Activated CD4-positive, CD25-positive, alpha-beta regulatory T cell treated with anti-CD3 and anti-CD28 coated beads, Interleukin-2, amount 50 U/mL, for 72 hours (primary cell): ENCODE results near the gene POLR1G.
"Not testable (repeated sequence)": the region's sequence is repeated elsewhere in the genome, so short reads cannot be mapped to it uniquely, and the experiment has no call there.

Experiments used
- DNase-seq: peaks from one replicate; pipeline ENCODE4 v3.0.0; 2021

Gene POLR1G

DNA sequence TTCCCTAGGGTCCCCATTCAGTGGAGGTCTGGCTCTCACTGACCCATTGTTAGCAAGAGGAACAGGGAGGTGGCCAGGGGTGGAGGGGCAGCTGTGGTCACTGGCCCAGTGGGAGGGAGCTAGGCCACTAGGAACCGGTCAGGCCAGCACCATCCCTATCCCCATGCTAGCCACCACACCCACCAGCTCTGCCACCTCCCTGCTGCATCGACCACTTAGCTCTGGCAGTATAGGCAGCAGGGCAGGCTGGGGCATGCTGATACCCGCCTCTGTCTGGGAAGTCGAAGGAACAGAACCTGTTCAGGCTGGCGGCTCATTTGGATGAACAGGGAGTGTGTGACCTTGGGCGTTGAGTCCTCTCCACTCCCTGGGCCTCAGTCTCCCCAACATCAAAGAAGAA, 6.3 kb upstream of the POLR1G start:
- no peak for DNase-seq

DNA sequence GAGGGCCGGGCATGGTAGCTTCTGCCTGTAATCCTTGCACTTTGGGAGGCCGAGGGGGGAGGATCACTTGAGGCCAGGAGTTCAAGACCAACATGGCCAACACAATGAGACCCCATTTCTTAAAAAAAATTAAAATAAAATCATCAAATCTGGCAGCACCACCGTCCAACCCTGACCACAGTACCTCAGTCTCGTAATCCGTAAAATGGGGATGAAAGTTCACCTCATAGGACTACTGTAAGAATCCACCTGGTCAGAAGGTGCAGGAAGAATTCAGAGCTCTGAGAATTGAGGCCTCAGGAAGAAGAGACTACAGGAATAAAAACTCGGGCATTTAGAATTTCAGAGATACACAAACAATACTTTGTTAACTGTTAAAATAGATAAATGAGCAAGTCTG, 4.6 kb upstream of the POLR1G start:
- no peak for DNase-seq

DNA sequence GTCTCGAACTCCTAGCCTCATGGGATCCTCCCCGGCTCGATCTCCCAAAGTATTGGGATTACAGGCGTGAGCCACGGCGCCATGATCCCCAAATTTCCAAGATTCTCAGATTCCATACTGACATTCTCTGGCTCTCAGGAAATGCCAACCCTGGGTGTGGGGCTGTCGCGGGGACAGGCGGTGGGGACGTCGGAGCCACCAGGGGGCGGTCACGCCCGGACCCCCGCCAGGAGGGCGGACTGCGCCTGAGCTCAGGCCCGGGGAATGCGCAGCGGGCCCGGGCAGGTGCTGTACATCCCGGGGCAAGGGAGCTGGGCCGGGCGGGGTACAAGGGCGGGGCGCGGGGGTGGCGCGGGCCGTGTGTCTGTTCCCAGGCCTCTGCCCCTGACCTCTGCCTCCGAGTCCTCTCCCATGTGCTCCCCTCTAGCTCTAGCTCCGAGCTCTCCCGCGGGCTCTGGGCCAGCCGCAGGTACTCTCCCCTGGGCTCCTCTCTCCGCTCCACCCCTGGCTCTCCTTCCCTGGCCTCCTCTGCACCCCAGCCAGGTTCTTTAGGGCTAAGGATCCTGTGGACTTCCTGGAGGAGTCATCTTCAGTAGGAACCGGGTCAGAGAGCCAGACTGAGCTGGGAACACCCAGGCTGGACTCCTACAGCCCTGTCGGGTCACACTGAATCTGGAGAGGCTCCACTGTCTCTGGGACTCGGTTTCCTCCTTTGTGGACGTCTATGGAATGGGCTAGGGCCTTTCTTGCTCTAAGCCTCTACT, 4.0 kb upstream of the POLR1G start:
- no peak for DNase-seq

DNA sequence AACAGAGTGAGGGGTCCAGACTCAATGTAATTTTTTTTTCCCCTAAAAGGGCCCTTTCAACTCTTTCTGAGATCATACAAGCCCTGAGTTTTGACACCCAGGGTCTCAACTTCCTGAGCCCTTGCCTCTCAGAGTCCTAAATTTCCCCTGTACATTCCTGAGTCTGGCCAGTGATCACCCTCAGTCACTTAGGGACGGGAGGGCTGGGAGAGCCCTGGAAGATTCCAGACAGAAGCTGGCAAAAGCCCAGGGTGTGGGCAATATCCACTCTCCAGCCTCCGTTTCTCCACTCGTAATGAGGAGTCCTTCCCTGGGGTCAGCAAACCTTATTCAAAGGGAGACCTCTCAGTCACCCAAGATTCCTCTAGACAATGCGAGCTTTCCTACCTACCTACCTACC, 3.2 kb upstream of the POLR1G start:
- no peak for DNase-seq

DNA sequence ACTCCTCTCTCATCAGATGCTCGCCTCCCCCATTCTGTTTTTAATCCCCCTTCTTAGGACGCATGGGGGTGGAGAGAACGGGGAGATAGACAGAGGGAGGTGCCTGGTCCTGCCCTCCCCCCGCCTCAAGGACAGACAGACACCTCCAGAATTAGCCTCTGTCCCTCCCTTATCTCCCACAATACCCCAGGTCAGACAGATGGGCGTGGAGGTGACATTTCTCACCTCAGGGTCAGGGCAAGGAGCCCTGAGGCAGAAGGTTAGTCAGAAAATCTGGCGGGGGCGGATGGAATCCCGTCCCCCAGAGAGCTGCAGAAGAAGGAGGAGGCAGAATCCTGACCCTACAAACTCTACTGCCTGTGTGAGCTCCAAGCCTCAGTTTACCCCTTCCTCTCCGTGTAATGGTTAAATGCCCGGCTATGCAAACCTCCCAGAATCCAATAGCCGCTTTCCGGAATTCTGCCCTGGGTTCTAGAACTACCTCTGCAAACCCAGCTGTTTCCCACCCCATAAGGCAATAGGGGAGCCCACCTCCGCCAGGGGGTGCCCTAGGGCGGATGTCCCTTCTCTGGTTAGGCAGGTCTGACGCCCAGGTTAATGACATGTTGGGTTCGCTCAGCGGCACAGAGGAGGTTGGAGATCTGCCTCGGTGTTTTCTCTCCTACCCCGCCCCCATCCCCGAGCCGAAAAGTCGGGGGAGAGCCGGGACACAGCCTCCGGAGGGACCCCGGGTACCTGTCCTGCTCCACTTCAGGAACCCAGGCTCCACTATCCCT, 2.5 kb upstream of the POLR1G start:
- peak; percentile 56 for DNase-seq

DNA sequence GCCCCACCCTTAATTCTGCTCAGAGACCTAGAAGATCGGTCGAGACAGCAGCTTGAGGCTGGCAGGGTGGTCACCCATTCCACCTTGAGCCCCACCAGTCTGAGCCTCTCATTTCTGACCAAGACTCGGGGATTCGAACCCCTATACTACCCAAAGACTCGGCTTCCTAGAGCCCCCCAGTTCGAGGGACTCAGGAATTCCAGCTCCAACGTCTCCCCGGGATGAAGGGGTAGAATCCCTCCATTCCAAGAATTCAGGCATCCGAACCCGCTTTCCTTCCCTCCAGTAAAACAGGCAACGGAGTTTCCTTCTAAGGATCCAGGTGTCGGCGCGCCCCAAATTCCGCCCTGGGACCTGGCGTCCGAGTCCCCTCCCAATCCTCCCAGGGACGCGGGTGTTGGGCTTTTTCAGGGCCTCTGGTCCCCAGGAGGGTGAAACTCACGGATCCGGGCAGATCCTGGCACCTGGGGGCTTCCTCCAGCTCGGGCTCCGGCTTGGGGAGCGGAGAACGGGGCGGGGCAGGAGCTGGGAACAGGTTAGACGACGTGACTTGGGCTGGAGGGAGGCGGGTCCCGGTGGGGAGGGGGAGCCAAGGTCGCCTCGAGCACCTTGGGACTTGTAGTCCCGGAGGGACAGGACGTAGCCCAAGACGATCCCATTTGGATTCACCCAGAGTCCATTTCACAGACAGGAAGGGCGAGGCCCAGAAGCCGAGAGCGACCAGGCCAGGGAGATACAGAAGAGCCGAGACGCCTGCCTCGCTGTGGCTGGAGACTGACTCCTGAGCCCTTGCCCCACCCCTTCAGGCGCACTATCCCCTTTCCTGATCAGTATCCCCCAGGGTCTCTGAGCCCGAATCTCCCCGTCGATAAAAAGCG, 1.6 kb upstream of the POLR1G start, which contains the start of gene PPP1R13L:
PPP1R13L (minus strand) TSS at position 513 of the 878 bp plus-strand sequence. CDS start 6,751 bp downstream, outside the sequence.
- DNase-seq = peak; percentile 51

DNA sequence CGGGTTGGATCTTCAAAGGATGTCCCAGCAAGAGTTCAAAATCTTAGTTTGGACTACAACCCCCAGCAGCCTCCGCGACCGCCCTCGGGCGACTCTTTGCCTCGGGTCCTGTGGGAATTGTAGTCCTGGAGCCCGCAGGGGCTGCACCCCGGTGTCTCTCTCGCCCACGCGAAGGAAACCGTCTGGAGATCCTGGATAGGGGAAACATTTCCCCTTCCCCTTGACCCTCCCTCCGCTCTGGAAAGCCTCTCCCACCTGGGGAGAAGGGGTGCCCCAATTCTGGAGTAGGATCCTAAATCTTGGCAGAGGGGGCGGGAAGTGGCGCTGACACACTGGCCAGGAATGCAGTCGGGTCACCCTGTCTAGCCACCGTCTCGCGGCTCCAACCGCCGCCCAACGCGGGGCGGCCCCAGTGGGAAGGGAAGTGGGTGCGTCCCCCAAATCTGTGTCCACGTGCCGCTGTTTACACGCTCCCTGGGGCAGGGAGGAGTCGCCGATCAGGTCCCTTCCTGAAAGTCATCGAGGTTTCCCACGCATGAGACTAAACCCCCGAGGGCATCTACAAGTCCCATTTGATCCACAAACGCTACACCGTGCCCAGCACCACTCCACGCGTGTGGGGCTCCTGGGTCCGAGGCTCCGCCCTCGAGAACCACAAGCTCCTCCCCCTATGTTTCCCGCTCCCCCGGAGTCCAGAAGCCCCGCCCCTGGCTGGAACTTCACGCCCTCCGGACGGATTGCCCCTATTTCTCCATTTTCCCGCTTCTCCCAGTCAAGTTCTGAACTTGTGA, 814 bp upstream of the POLR1G start:
- peak; percentile 71 for DNase-seq

DNA sequence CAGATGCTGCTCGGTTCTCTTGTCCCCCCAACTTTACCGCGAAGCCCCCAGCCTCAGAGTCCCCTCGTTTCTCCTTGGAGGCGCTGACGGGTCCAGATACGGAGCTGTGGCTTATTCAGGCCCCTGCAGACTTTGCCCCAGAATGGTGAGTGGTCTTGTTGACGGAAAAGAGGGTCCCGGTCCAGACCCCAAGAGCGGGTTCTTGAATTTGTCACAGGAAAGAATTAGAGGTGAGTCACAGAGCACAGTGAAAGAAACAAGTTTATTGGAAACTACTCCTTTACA, 589 bp downstream of the POLR1G start:
- DNase-seq = no peak

DNA sequence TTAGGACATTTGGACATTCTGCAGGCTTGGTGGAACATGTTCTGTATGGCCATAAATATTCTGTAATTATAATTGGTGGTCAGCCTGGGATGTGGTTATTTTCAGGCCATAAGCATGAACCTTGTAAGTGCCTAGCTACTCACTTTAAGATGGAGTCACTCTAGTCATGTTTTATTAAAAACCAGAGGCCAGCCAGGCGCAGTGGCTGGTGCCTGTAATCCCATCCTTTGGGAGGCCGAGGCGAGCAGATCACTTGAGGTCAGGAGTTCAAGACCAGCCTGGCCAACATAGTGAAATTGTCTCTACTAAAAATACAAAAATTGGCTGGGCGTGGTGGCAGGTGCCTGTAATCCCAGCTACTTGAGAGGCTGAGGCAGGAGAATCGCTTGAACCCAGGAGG, 1.1 kb downstream of the POLR1G start:
- not testable (repeated sequence) for DNase-seq

DNA sequence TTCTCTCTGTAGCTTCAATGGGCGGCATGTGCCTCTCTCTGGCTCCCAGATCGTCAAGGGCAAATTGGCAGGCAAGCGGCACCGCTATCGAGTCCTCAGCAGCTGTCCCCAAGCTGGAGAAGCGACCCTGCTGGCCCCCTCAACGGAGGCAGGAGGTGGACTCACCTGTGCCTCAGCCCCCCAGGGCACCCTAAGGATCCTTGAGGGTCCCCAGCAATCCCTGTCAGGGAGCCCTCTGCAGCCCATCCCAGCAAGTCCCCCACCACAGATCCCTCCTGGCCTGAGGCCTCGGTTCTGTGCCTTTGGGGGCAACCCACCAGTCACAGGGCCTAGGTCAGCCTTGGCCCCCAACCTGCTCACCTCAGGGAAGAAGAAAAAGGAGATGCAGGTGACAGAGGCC, 1.7 kb downstream of the POLR1G start:
- no peak for DNase-seq

DNA sequence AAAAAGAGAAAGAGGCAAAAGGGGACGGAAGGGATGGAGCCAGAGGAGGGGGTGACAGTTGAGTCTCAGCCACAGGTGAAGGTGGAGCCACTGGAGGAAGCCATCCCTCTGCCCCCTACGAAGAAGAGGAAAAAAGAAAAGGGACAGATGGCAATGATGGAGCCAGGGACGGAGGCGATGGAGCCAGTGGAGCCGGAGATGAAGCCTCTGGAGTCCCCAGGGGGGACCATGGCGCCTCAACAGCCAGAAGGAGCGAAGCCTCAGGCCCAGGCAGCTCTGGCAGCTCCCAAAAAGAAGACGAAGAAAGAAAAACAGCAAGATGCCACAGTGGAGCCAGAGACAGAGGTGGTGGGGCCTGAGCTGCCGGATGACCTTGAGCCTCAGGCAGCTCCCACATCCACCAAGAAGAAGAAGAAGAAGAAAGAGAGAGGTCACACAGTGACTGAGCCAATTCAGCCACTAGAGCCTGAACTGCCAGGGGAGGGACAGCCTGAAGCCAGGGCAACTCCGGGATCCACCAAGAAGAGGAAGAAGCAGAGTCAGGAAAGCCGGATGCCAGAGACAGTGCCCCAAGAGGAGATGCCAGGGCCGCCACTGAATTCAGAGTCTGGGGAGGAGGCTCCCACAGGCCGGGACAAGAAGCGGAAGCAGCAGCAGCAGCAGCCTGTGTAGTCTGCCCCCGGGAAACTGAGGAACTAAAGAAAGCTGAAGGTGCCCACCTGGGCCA, 2.5 kb downstream of the POLR1G start:
- DNase-seq = no peak

DNA sequence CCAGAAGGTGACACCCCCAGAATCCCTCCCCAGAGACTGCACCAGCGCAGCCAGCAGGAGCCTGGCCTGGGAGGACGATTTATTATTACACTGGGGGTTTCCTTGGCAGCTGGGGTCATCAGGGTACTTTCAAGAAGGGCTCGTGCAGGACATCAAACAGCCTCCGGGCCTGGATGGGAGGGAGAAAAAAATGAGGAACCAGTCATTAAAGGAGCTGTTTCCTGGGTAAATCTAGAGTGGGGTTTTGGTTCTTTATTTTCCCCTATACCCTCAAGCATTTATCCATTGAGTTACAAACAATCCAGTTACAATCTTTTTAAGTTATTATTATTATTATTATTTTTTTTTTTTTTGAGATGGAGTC, 3.1 kb downstream of the POLR1G start:
- DNase-seq = no peak

DNA sequence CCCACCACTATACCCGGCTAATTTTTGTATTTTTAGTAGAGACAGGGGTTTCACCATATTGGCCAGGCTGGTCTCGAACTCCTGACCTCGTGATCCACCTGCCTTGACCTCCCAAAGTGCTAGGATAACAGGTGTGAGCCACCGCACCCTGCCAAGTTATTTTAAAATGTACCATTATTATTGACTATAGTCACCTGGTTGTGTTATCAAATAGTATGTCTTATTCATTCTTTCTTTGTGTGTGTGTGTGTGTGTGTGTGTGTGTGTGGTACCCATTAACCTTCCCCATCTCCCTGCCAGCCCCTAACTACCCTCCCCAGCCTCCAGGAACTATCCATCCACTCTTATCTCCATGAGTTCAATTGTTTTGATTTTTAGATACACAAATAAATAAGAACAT, 3.9 kb downstream of the POLR1G start:
- DNase-seq = not testable (repeated sequence)

DNA sequence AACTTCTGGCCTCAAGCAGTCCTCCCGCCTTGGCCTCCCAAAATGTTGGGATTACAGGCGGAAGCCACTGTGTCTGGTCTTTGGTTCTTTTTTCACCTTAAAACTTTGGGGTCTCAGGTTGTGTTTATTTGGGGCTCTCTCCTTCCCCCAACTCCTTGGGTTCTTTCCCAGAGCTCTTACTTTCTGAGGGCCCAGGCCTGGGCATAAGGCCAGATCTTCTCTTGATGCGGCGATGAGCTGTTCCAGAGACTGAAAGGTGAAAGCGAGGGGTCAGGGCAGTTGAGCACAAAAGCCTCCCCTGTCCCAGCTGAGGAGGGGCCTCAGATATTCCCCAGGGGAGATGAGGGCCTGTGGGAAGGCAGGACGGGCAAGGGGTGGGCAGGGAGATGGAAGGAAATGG, 7.1 kb downstream of the POLR1G start:
- no peak for DNase-seq

DNA sequence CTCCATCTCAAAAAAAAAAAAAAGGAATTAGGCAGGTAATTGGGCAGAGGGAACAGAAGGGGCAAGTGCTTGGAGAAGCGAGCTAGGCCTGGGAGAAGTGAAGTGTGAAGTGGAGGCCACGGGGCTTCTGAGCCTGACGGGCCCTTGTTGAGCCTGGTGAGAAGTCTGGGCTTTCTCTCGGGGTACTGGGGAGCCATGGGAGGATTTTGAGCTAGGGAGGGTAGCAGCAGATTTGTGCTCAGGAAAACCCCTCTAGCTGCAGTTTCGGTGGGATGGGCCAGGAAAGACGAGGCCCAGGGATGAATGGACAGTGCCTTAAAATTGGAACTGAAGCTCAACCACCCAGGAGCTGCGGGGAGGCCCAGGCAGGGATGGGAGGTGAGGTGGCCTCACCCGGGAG, 8.0 kb downstream of the POLR1G start:
- DNase-seq = no peak

DNA sequence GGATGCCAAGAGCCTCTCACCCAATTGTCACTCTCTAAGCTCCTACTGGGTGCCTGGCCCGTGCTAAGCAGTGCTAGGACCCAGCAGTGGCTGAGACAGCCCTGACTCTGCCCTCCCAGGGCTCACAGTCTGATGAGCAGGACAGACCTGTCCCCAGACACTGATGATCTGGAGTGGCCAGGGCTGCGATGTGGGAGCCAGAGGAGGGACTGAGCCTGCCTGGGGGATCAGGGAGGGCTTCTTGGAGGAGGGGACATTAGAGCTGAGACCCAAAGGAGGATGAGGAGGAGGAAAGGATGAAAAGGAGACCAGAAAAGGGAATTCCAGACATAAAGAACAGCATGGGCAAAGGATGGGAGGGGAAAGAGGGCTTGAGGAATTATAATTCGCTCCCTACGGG, 10.7 kb downstream of the POLR1G start:
- no peak for DNase-seq

DNA sequence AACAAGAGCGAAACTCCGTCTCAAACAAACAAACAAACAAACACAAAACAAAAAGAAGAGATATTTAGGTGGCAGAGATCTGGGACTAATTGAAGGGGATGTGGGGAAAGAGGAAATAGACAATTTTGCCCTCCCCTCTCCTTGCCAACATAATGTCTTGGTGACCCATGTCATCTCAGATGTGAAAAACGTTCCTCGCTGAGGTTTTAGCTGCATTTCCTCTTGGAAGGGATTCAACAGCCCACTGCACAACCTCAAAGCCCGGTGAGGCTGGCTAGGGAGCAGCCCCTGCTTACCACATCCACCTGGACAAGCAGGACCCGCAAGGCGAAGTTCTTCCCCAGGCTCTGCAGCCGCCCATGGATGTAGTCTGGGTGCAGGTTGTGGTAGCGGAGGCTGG, 12.4 kb downstream of the POLR1G start:
- DNase-seq = no peak

DNA sequence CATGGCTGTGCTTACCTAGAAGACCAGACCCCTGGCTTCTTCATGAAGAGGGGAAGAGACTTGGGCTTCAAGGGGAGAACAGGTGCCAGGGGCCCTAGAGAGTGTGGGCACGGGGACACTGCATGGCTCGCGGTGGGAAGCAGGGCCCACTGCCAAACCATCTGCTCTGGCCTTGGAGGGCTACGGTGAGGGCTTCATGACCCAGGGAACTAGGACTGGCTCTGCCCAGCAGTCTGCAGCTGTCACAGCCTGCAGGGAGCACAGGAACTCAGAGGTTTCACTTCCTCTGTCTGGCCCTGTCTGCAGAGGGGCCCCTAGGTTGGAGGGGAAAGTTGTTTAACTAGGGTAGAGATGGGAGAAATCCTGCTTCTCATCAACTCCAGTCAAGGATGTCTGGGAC, 13.0 kb downstream of the POLR1G start:
- DNase-seq = no peak

DNA sequence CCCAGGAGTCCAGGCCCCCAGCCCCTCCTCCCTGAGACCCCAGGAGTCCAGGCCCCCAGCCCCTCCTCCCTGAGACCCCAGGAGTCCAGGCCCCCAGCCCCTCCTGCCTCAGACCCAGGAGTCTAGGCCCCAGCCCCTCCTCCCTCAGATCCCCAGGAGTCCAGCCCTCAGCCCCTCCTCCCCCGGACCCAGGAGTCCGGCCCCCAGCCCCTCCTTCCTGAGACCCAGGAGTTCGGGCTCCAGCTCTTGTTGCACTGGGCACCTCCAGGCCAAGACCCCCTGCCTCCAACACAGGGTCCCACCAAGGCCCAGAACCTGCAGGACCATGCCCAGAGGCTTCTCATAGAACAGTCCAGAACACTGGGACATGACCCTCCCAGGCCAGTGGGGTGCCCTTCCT, 13.5 kb downstream of the POLR1G start:
- DNase-seq = no peak

DNA sequence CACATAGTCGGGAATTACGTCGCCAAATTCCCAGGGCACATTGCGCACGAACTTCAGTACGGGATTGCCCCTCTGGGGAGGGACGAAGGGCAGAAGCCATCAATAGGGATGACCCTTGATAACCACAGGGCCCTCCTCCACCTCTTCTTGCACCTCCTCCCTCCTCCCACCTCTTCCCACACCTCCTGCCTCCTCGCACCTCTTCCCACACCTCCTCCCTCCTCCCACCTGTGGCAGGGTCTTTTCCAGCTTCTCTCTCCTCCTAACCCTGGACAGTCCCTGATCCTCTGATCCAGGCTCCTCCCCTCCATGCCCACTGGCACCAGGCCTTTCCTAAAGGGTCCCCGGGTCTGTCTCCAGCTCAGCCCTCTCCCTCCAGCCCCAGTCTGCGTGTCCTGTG, 13.9 kb downstream of the POLR1G start:
- no peak for DNase-seq

DNA sequence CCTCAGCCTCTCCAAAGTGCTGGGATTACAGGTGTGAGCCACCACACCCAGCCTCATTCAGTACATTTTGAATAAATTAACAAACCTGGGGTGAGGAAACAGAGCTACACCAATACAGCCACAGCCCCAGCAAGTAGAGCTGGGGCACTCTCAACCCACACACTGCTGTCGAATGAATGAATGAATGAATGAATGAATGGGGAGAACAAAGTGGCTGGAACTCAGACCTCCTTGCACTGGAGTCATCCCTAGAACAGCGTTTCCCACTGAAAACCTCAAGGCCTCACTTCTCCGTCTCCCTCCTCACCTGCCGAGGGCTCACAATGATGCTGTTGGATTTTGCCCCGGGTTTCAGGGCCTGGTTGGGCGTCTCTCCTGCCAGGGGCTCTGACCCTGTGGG, 14.4 kb downstream of the POLR1G start:
- no peak for DNase-seq

DNA sequence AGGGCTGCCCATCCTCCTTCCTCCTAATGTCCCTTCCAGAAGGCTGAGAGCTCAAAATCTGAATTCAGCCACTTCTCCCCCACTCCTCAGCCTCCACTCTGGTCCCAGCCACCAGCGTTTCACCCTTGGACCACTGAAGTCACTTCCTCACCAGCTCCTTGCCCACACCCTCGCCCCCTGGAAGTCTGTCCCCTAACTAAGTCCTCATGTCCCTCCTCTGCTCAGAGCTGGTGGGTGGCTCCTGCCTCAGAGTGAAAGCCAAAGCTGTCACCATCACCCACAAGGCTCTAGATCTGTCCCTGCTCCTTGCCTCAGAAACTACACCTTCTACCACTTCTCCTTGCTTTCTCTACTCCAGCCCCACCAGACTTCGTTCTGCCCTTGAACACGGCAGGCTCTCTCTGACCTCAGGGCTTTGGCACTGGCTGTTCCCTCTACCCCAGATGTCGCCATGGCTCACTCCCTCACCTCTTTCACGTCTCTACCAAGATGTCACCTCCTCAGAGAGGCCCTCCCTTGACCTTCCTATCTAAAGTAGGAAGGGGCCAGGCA, 15.6 kb downstream of the POLR1G start:
- DNase-seq = no peak
